ENCODE data around the gene CHD9. TPM values are rescaled to one million over a fixed set of nuclear protein-coding genes. Genes with fewer than 3 reads are reported as not detected.

The CHD9 gene
- total RNA-seq, 1 experiment from 2014 or later = 26.3 TPM

DNA sequence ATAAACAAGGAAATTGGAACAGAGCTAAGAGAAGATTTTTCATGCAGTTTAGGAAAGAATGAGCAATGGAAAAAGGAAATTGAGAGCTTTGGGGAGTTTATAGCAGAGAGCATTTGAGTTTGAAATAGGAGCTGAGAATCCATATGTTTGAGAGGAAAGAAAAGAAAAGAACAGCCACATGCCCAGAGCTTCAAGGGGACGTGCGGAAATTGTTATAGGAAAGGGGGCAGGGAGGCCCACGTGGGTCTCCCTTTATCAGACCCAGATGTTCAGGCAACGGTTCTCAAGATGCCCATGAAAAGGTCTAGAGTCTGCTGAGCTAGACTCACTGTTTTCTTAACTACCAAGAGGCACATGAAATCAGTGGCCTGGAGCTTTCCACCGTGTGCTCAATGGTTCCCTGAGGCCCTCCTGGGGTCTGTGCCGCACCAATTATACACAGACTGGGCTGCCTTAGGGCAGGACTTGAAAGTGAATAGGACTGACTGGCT, 31.2 kb downstream of the CHD9 start:
- H3K4me1 ChIP-seq (replicated peaks; ENCODE audit: insufficient read depth) = 0 out of 2 replicates have a peak, but pooled peaks cover 2% of the 10 kb centered on the region
- H4K20me1 ChIP-seq (ENCODE audit: insufficient read depth) = no peaks in the 10 kb centered on the region
- POLR2A ChIA-PET (ENCODE audit: unreplicated experiment) = no interaction called here

DNA sequence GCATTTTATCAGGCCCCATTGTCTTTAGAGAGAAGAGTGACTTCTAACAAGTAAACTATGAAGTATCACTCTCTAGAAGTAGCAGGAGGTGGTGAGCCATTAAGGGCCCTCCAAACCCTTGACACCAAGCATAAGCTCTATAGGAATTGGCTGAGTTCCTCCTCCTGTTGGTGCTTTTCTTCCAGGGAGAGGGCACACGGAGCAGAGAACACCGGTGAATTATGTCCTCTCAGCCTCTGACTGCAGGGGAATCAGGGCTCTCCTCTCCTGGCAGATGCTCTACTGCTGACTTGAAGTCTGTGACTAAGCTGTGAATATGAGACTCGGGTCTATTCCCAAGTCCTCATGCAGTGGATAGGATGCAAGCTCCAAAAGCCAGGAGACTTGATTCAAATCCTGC, 32.3 kb downstream of the CHD9 start:
- intact Hi-C loops (cut with micrococcal nuclease; ENCODE audit: unreplicated experiment) = no loop called here
- no peaks in the 10 kb centered on the region for H3K9me2 ChIP-seq (ENCODE audit: insufficient read depth)
- no peak for DNase-seq
- ChIA-PET CTCF (no interaction called here), POLR2A (ENCODE audit: unreplicated experiment) (no interaction called here)
- H3K27ac ChIP-seq = no peak overlapping the region
- H3K9me3 ChIP-seq (ENCODE audit: insufficient read depth, low read depth) = no peaks in the 10 kb centered on the region
- no peak overlapping the region for H3K4me2 ChIP-seq
- H2AFZ ChIP-seq = no peak overlapping the region
- H3K4me3 ChIP-seq = no peak overlapping the region
- H3F3A ChIP-seq (ENCODE audit: insufficient read depth, low read depth) = no peaks in the 10 kb centered on the region
- no TSS peak for BruUV-seq (replicated peaks)
- H3K27me3 ChIP-seq (ENCODE audit: insufficient read depth, low read depth) = no peaks in the 10 kb centered on the region
- TF ChIP-seq, protein P1, sequence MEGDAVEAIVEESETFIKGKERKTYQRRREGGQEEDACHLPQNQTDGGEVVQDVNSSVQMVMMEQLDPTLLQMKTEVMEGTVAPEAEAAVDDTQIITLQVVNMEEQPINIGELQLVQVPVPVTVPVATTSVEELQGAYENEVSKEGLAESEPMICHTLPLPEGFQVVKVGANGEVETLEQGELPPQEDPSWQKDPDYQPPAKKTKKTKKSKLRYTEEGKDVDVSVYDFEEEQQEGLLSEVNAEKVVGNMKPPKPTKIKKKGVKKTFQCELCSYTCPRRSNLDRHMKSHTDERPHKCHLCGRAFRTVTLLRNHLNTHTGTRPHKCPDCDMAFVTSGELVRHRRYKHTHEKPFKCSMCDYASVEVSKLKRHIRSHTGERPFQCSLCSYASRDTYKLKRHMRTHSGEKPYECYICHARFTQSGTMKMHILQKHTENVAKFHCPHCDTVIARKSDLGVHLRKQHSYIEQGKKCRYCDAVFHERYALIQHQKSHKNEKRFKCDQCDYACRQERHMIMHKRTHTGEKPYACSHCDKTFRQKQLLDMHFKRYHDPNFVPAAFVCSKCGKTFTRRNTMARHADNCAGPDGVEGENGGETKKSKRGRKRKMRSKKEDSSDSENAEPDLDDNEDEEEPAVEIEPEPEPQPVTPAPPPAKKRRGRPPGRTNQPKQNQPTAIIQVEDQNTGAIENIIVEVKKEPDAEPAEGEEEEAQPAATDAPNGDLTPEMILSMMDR (conservative IDR thresholded peaks at IDR 0.05) = no peak
- TF ChIP-seq EZH2 (IDR thresholded peaks at IDR 0.05; ENCODE audit: low read depth) = no peak
- no peaks in the 10 kb centered on the region for H3K79me2 ChIP-seq (ENCODE audit: low read depth)
- H4K20me1 ChIP-seq (ENCODE audit: insufficient read depth) = no peaks in the 10 kb centered on the region
- H3K4me1 ChIP-seq (replicated peaks; ENCODE audit: insufficient read depth) = no peaks in the 10 kb centered on the region
- H3K36me3 ChIP-seq (ENCODE audit: low read depth) = no peaks in the 10 kb centered on the region

More for the DNA sequence above, 31.2 kb downstream of the CHD9 start:
- H3K27ac ChIP-seq = no peak overlapping the region
- H3K4me3 ChIP-seq = no peak overlapping the region
- intact Hi-C loops (cut with micrococcal nuclease; ENCODE audit: unreplicated experiment) = no loop called here
- CTCF ChIA-PET = no interaction called here
- no peaks in the 10 kb centered on the region for H3K9me2 ChIP-seq (ENCODE audit: insufficient read depth)
- no peak overlapping the region for H3K4me2 ChIP-seq
- H3K79me2 ChIP-seq (ENCODE audit: low read depth) = no peaks in the 10 kb centered on the region
- no TSS peak for BruUV-seq (replicated peaks)
- H3K27me3 ChIP-seq (ENCODE audit: insufficient read depth, low read depth) = no peaks in the 10 kb centered on the region
- TF ChIP-seq, protein P1 (conservative IDR thresholded peaks at IDR 0.05) = no peak
- no peak for TF ChIP-seq EZH2 (IDR thresholded peaks at IDR 0.05; ENCODE audit: low read depth)
- DNase-seq = no peak
- H2AFZ ChIP-seq = no peak overlapping the region
- H3K9me3 ChIP-seq (ENCODE audit: insufficient read depth, low read depth) = no peaks in the 10 kb centered on the region
- no peaks in the 10 kb centered on the region for H3K36me3 ChIP-seq (ENCODE audit: low read depth)
- H3F3A ChIP-seq (ENCODE audit: insufficient read depth, low read depth) = no peaks in the 10 kb centered on the region

DNA sequence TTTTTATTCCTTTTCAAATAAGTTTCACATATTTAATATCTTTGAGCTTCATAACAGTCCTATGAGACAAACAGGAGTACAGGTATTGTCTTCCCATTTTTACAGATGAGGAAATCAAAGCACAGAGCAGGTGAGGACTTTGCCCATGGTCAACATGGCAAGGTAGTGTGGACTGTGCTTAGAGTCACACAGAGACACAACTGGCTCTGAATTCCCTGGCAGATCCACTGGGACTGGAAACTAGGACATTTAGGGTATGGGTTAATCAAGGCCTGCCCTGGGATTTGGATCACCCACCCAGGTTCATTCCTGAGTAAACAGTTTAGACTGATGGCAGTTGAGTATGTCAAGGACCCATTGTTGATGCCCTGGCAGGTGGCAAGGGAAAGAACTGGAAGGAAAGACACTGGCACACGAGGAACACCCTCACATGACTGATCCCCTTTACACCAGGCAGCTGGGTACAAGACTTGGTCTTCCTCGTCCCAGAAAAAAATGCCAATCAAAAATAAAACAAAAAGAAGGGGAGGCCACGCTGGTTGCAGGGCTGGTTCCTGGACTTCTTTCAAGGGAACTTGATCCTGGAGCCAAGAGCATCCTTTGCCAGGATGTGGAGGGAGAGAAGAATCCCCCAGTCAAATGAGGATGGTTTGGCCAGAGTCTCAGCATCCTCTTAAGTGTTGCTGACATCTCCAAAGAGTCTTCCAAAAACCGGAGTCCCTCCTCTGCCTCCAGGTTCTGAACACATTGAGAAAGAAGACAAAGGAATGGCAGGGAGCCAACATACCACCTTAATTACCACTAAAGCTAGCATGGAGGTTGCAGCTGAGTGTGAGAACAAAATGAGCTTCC, 34.9 kb downstream of the CHD9 start:
- Histone ChIP-seq H3K4me2 (no peak overlapping the region), H3K9me2 (ENCODE audit: insufficient read depth) (no peaks in the 10 kb centered on the region), H3K27me3 (ENCODE audit: insufficient read depth, low read depth) (no peaks in the 10 kb centered on the region), H3K9me3 (ENCODE audit: insufficient read depth, low read depth) (no peaks in the 10 kb centered on the region), H3K36me3 (ENCODE audit: low read depth) (no peaks in the 10 kb centered on the region), H3F3A (ENCODE audit: insufficient read depth, low read depth) (peaks cover 17% of the 10 kb centered on the region), H3K79me2 (ENCODE audit: low read depth) (no peaks in the 10 kb centered on the region), H2AFZ (no peak overlapping the region), H4K20me1 (ENCODE audit: insufficient read depth) (no peaks in the 10 kb centered on the region), H3K4me1 (replicated peaks; ENCODE audit: insufficient read depth) (peaks cover 16% of the 10 kb centered on the region), H3K27ac (no peak overlapping the region), H3K4me3 (no peak overlapping the region)
- TF ChIP-seq, protein P1 (conservative IDR thresholded peaks at IDR 0.05) = no peak
- no peak for TF ChIP-seq EZH2 (IDR thresholded peaks at IDR 0.05; ENCODE audit: low read depth)
- BruUV-seq (replicated peaks) = no TSS peak
- ChIA-PET POLR2A (ENCODE audit: unreplicated experiment) (no interaction called here), CTCF (no interaction called here)
- DNase-seq = no peak
- intact Hi-C loops (cut with micrococcal nuclease; ENCODE audit: unreplicated experiment) = no loop called here

Measured in PC-9 (cell line).